GM12873 (cell line): ENCODE results near the gene COL9A3.

Experiments used
- TF ChIP-seq, protein P1 (sequence below): IDR thresholded peaks from 2 replicates; pipeline ENCODE4 v1.5.1; 2012; ENCODE audit warnings: low read depth, mild to moderate bottlenecking, moderate library complexity, low read length, control low read depth; ENCODE audit not compliant: insufficient read depth; ENCODE audit errors: missing control alignments

The COL9A3 gene

DNA sequence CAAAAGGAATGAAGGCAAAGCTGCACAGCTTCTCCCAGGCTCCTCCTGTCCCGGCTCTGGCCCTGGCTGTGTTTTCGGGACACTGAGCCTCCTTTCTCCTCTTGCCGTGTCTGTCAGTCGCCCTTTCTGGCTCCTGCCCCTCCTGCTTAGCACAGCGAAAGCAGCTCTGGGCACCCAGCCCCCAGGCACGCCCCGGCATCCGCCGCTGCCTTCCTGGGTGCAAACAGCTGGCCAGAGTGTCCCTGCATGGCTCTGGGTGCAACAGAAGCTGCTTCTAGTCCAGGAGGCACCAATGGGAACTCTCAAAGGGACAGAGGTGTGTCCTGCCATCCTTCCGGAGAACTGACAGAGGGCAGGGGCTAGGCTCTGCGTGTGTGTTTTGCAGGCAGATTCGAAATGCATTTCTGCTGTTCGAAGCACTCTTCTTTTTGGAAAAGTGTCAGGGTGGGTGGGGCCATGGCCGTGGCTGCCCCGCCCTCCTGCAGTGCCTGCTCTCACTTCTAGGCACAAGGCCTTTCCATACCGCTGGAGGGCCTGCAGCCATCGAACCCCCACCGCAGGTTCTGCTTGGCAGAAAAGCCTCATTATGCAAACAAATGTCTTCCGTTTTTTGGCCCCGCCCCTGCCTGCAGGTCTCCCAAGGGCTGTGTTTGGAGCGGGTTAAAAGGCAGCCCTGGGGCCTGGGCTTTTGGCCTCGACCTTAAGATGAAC lies 15.5 kb downstream of the COL9A3 start:
- TF ChIP-seq, protein P1, sequence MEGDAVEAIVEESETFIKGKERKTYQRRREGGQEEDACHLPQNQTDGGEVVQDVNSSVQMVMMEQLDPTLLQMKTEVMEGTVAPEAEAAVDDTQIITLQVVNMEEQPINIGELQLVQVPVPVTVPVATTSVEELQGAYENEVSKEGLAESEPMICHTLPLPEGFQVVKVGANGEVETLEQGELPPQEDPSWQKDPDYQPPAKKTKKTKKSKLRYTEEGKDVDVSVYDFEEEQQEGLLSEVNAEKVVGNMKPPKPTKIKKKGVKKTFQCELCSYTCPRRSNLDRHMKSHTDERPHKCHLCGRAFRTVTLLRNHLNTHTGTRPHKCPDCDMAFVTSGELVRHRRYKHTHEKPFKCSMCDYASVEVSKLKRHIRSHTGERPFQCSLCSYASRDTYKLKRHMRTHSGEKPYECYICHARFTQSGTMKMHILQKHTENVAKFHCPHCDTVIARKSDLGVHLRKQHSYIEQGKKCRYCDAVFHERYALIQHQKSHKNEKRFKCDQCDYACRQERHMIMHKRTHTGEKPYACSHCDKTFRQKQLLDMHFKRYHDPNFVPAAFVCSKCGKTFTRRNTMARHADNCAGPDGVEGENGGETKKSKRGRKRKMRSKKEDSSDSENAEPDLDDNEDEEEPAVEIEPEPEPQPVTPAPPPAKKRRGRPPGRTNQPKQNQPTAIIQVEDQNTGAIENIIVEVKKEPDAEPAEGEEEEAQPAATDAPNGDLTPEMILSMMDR, result peak; percentile 29

- TF ChIP-seq, protein P1, result no peak
Observed at GRCh38 chr20:62832951-62833391, 16.1 kb downstream of the COL9A3 start.

GRCh38 chr20:62834967-62835730 lies 18.3 kb downstream of the COL9A3 start:
- TF ChIP-seq, protein P1, result no peak

DNA sequence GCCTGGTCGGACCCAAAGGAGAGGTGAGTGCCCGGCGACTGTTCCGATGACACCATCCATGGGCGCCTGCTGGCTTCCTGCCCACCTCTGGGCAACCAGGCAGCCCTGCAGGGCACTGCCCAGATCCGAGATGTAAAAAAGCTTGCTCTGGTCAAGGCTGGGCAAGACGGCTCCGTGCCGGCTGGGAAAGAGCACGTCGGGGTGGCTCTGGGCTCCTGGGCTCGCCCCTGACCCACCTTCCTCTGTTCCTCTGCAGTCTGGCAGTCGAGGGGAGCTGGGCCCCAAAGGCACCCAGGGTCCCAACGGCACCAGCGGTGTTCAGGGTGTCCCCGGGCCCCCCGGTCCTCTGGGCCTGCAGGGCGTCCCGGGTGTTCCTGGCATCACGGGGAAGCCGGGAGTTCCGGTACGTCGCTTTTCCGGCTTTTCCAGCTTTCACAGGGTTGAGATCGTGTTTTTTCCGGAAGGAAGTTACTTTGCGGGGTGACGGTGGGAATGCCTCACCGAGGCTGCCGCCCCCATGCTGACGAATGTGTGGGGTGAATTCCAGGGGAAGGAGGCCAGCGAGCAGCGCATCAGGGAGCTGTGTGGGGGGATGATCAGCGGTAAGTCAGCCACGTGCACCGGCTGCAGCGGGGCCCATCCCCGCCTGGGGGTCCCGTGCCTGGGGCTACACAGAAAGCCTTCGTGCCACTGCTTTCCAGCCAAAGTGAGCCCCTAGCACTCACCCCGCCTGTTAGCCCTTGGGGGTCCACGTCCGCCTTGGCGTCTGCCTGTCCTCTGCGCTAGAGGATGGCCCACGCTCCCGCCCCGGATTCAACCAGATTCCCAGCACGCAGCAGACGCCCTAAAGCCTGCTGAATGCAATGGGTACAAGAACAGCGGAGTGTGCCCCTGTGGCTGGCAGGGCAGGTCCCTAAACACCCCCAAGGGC lies 19.3 kb downstream of the COL9A3 start:
- TF ChIP-seq, protein P1, result no peak

GRCh38 chr20:62836967-62837490 lies 20.2 kb downstream of the COL9A3 start:
- TF ChIP-seq, protein P1, result no peak

GRCh38 chr20:62837790-62838127 lies 20.9 kb downstream of the COL9A3 start:
- TF ChIP-seq, protein P1, result no peak
